ENCODE measurements around the gene THADA. TPM values are rescaled to one million over a fixed set of nuclear protein-coding genes. Genes with fewer than 3 reads are reported as not detected.

The THADA gene
- total and polyA plus RNA-seq, 2 donors (not counting 1 experiment from before 2014, with no cell fraction given): 9.2 to 36.2 TPM

DNA sequence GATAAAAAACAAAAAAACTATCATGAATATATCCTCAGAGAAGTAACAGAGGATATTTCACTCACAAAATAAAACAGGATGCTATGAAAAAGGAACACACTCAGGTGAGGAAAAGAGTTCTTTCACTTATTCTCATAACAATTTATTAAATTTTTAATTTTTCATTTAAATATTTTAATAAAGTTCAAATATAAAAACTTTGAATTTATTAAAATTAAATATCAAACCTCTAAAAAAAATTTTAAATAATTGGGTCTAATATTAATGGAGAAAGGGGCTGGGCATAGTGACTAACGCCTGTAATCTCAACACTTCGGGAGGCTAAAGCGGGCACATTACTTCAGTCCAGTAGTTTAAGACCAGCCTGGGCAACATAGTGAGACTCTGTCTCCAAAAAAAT is 10.1 kb downstream of the THADA start:
- no peaks in the 10 kb centered on the region for H3K9me3 ChIP-seq (ENCODE audit: control insufficient read depth, insufficient read depth, low read depth, low read length)
- H2AFZ ChIP-seq (ENCODE audit: low read length): no peak overlapping the region
- H3K27ac ChIP-seq (ENCODE audit: insufficient read depth, low read length): no peak overlapping the region
- no peaks in the 10 kb centered on the region for H3K27me3 ChIP-seq (ENCODE audit: control insufficient read depth, insufficient read depth, low read length)
- no peaks in the 10 kb centered on the region for H3K36me3 ChIP-seq (ENCODE audit: control insufficient read depth, insufficient read depth, low read length)
- TF ChIP-seq, protein P1, sequence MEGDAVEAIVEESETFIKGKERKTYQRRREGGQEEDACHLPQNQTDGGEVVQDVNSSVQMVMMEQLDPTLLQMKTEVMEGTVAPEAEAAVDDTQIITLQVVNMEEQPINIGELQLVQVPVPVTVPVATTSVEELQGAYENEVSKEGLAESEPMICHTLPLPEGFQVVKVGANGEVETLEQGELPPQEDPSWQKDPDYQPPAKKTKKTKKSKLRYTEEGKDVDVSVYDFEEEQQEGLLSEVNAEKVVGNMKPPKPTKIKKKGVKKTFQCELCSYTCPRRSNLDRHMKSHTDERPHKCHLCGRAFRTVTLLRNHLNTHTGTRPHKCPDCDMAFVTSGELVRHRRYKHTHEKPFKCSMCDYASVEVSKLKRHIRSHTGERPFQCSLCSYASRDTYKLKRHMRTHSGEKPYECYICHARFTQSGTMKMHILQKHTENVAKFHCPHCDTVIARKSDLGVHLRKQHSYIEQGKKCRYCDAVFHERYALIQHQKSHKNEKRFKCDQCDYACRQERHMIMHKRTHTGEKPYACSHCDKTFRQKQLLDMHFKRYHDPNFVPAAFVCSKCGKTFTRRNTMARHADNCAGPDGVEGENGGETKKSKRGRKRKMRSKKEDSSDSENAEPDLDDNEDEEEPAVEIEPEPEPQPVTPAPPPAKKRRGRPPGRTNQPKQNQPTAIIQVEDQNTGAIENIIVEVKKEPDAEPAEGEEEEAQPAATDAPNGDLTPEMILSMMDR (conservative IDR thresholded peaks at IDR 0.05 in 1 of 2, IDR thresholded peaks at IDR 0.05 in 1 of 2; ENCODE audit: low read depth in 1 of 2, low read length in 2 of 2): no peak
- no peak for TF ChIP-seq EZH2 (IDR thresholded peaks at IDR 0.05; ENCODE audit: low read length, missing control alignments)
- H3K4me3 ChIP-seq (replicated peaks in 1 of 4; ENCODE audit: control extremely low read depth in 1 of 4, insufficient read depth in 1 of 4, low read depth in 3 of 4, low read length in 4 of 4): no peak overlapping the region
- no peak for DNase-seq (ENCODE audit: low read depth in 2 of 2)
- H3K4me1 ChIP-seq (ENCODE audit: control insufficient read depth, extremely low read depth, insufficient read depth, low read length): no peaks in the 10 kb centered on the region
- H3K4me2 ChIP-seq (ENCODE audit: extremely low read depth, insufficient read depth, low read length): no peak overlapping the region
- no peaks in the 10 kb centered on the region for H3K79me2 ChIP-seq (ENCODE audit: control insufficient read depth, insufficient read depth, low read length)
- H4K20me1 ChIP-seq (ENCODE audit: control insufficient read depth, extremely low read depth, insufficient read depth, low read length): no peaks in the 10 kb centered on the region
- no peak overlapping the region for H3K9ac ChIP-seq (ENCODE audit: insufficient read depth, low read length)

DNA sequence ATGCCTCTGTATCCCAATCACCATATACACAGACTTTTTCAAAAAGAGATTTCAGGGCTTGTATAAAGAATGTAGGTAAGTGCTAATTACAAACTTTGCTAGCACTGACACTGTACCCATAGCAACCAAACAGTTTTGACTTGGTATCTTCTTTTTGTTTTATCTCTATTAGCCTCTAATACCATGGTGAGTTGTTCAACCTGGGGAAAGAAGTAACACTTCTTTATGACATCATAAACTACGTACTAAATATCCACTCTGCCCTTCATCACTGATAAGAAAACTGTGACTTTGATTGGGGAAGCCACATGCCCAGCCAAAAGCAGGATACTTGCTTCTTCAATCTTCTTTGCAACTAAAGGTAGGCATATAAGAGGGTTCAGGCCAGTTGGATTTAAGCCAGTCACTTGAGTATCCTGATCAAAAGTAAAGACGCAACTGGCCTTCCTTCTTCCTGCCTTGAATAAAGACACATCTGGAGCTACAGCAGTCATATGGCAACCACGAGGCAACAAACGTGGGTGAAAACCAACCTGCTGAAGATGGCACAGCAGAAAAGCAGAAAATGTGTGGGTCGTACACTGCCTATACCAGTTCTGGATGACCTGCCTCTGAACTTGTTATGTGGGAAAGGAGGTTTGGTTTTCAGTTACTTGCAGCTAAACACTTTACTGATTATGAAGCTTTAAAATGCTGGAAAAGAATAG is 16.4 kb downstream of the THADA start:
- Histone ChIP-seq H3K79me2 (ENCODE audit: control insufficient read depth, insufficient read depth, low read length) (no peaks in the 10 kb centered on the region), H3K27me3 (ENCODE audit: control insufficient read depth, insufficient read depth, low read length) (no peaks in the 10 kb centered on the region), H3K9ac (ENCODE audit: insufficient read depth, low read length) (no peak overlapping the region), H2AFZ (ENCODE audit: low read length) (no peak overlapping the region), H3K9me3 (ENCODE audit: control insufficient read depth, insufficient read depth, low read depth, low read length) (no peaks in the 10 kb centered on the region), H3K4me1 (ENCODE audit: control insufficient read depth, extremely low read depth, insufficient read depth, low read length) (no peaks in the 10 kb centered on the region), H4K20me1 (ENCODE audit: control insufficient read depth, extremely low read depth, insufficient read depth, low read length) (no peaks in the 10 kb centered on the region), H3K4me2 (ENCODE audit: extremely low read depth, insufficient read depth, low read length) (no peak overlapping the region), H3K27ac (ENCODE audit: insufficient read depth, low read length) (no peak overlapping the region), H3K36me3 (ENCODE audit: control insufficient read depth, insufficient read depth, low read length) (peaks cover 2% of the 10 kb centered on the region), H3K4me3 (replicated peaks in 1 of 4; ENCODE audit: control extremely low read depth in 1 of 4, insufficient read depth in 1 of 4, low read depth in 3 of 4, low read length in 4 of 4) (no peak overlapping the region)
- DNase-seq (ENCODE audit: low read depth in 2 of 2): no peak
- TF ChIP-seq, protein P1 (conservative IDR thresholded peaks at IDR 0.05 in 1 of 2, IDR thresholded peaks at IDR 0.05 in 1 of 2; ENCODE audit: low read depth in 1 of 2, low read length in 2 of 2): no peak

DNA sequence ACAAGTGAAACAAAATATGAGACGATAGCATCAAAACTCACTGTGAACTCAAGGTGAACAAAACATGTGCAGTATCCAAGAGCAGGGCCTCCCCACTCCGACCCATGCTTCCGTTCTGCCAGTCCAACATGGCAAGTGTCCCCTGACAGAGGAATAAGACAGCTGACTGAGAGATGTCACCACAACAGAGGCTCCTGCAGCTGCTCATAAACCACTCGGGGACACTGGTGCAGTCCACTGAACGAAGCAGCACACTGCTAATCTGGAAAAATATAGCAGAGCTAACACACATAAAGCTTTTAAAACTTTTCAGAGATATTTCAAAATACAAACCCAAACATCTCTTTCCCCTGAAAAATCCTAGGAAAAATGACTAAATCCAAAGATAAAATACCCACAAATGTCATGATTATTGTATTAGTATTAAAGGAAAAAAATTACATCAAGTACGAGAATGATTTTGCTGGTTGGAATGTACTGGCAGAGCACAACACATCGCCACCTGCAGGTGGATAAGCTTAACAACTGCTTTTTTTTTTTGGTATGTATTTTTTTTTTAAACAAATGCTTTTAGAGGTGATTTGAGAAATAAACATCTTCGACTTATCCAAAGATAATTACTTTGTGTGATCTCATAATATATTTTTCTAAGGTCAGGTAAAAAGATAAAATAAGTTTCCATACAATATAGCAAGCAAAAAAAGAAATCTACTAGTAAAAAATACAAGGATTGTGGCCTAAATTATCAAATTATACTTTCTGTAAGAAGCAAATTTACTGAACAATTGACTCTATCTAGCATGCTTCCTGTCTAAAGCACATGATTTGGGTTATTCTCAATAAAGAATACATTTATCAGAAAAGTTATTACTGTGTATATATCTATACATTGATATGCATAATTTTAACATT is 18.6 kb downstream of the THADA start:
- H3K9ac ChIP-seq (ENCODE audit: insufficient read depth, low read length): no peak overlapping the region

More for the DNA sequence above, 18.6 kb downstream of the THADA start:
- DNase-seq (ENCODE audit: low read depth in 2 of 2): peak; percentile 82 to 84
- Histone ChIP-seq H3K9me3 (ENCODE audit: control insufficient read depth, insufficient read depth, low read depth, low read length) (no peaks in the 10 kb centered on the region), H3K79me2 (ENCODE audit: control insufficient read depth, insufficient read depth, low read length) (no peaks in the 10 kb centered on the region), H2AFZ (ENCODE audit: low read length) (no peak overlapping the region), H3K27me3 (ENCODE audit: control insufficient read depth, insufficient read depth, low read length) (no peaks in the 10 kb centered on the region), H3K4me2 (ENCODE audit: extremely low read depth, insufficient read depth, low read length) (no peak overlapping the region), H3K4me3 (replicated peaks in 1 of 4; ENCODE audit: control extremely low read depth in 1 of 4, insufficient read depth in 1 of 4, low read depth in 3 of 4, low read length in 4 of 4) (no peak overlapping the region), H4K20me1 (ENCODE audit: control insufficient read depth, extremely low read depth, insufficient read depth, low read length) (no peaks in the 10 kb centered on the region), H3K4me1 (ENCODE audit: control insufficient read depth, extremely low read depth, insufficient read depth, low read length) (no peaks in the 10 kb centered on the region), H3K36me3 (ENCODE audit: control insufficient read depth, insufficient read depth, low read length) (peaks cover 3% of the 10 kb centered on the region), H3K27ac (ENCODE audit: insufficient read depth, low read length) (no peak overlapping the region)
- TF ChIP-seq EZH2 (IDR thresholded peaks at IDR 0.05; ENCODE audit: low read length, missing control alignments): no peak
- TF ChIP-seq, protein P1 (conservative IDR thresholded peaks at IDR 0.05 in 1 of 2, IDR thresholded peaks at IDR 0.05 in 1 of 2; ENCODE audit: low read depth in 1 of 2, low read length in 2 of 2): peak; percentile 70 to 81
